HG03469 (cell line): ENCODE data around the gene ZSCAN22.
"Not testable (repeated sequence)": the region's sequence is repeated elsewhere in the genome, so short reads cannot be mapped to it uniquely, and the experiment has no call there.

Source experiments
- ATAC-seq: cut with Tn5 transposase; IDR thresholded peaks from one replicate; pipeline ENCODE4 v1.9.1; 2021; ENCODE audit warnings: mild to moderate bottlenecking, moderate library complexity, moderate number of reproducible peaks; ENCODE audit not compliant: unreplicated experiment

Gene ZSCAN22

GRCh38 chr19:58317476-58318072 is 9.2 kb upstream of the ZSCAN22 start:
- ATAC-seq = no peak

- ATAC-seq = no peak
These were observed 8.5 kb upstream of the ZSCAN22 start for GRCh38 chr19:58318297-58318696.

GRCh38 chr19:58319241-58319640 is 7.6 kb upstream of the ZSCAN22 start:
- no peak for ATAC-seq

- no peak for ATAC-seq
These were observed 1.3 kb upstream of the ZSCAN22 start for GRCh38 chr19:58325311-58326022.

- no peak for ATAC-seq
These were observed 287 bp upstream of the ZSCAN22 start for GRCh38 chr19:58326501-58326913.

GRCh38 chr19:58328999-58329398 is 2.2 kb downstream of the ZSCAN22 start:
- ATAC-seq = no peak

- no peak for ATAC-seq
These were observed 3.7 kb downstream of the ZSCAN22 start for GRCh38 chr19:58330458-58330857.

- no peak for ATAC-seq
These were observed 5.9 kb downstream of the ZSCAN22 start for GRCh38 chr19:58332697-58333096.

GRCh38 chr19:58334691-58335249 is 8.0 kb downstream of the ZSCAN22 start:
- no peak for ATAC-seq

- no peak for ATAC-seq
These were observed 8.8 kb downstream of the ZSCAN22 start for GRCh38 chr19:58335630-58336029.

GRCh38 chr19:58336216-58336615 is 9.4 kb downstream of the ZSCAN22 start:
- no peak for ATAC-seq

GRCh38 chr19:58336820-58337219 is 10.0 kb downstream of the ZSCAN22 start:
- no peak for ATAC-seq

- ATAC-seq = no peak
These were observed 11.5 kb downstream of the ZSCAN22 start for GRCh38 chr19:58338336-58338735.

GRCh38 chr19:58338825-58339558 is 12.2 kb downstream of the ZSCAN22 start:
- ATAC-seq = no peak

GRCh38 chr19:58345558-58345957 is 18.8 kb downstream of the ZSCAN22 start:
- no peak for ATAC-seq

GRCh38 chr19:58346961-58347929 is 20.5 kb downstream of the ZSCAN22 start:
- peak; percentile 68 for ATAC-seq

GRCh38 chr19:58348080-58348479 is 21.3 kb downstream of the ZSCAN22 start:
- not testable (repeated sequence) for ATAC-seq

GRCh38 chr19:58349590-58349989 is 22.8 kb downstream of the ZSCAN22 start:
- ATAC-seq = no peak

GRCh38 chr19:58350001-58350861 is 23.4 kb downstream of the ZSCAN22 start:
- ATAC-seq = no peak
